H1 (cell line): Measurements from ENCODE around the gene NKAIN4. TPM values are rescaled to one million over a fixed set of nuclear protein-coding genes. Genes with fewer than 3 reads are reported as not detected.
A peak's percentile ranks its signal among the peaks of the same experiment; 100 is the strongest.

Source experiments
- CTCF ChIA-PET: fragments of 300-600 bp; sonication (Branson Sonifier 250); formaldehyde crosslinking; loops from one replicate; lab custom pipeline; 2021; ENCODE audit not compliant: partially characterized antibody; lab: Charles Lee
- POLR2A ChIA-PET: fragments of 300-600 bp; sonication (Branson Sonifier 250); formaldehyde crosslinking; loops from one replicate; lab custom pipeline; 2021; ENCODE audit warnings: inconsistent platforms; ENCODE audit not compliant: partially characterized antibody; lab: Charles Lee
- DNase-seq, 2 experiments: peaks; one replicate each; pipeline versions ENCODE4 v3.0.0 to v3.0.0-alpha.2; 2010 to 2022; ENCODE audit warnings: low spot score in 2 of 2, low read depth in 1 of 2, mixed read lengths in 1 of 2
- FAIRE-seq: peaks from 2 replicates; lab custom pipeline; 2011; peaks lifted over from hg19 to GRCh38; lab: Jason Lieb, UNC
- H2AFZ ChIP-seq: 2 replicates; pipeline ENCODE4 v1.8.1; 2012; ENCODE audit warnings: low read length, inconsistent platforms
- H2AK5ac ChIP-seq: 2 replicates; pipeline ENCODE4 v1.6.1; 2013; ENCODE audit warnings: low read depth, low read length
- H2BK120ac ChIP-seq: replicated peaks from 2 replicates; pipeline ENCODE3; 2013; ENCODE audit warnings: low read depth, low read length, inconsistent platforms
- H2BK12ac ChIP-seq: 2 replicates; pipeline ENCODE4 v1.6.1; 2013; ENCODE audit warnings: low read depth, low read length
- H2BK15ac ChIP-seq: 2 replicates; pipeline ENCODE4 v1.6.1; 2013; ENCODE audit warnings: low read length
- H2BK20ac ChIP-seq: 2 replicates; pipeline ENCODE4 v1.6.1; 2013; ENCODE audit warnings: low read length
- H2BK5ac ChIP-seq: 2 replicates; pipeline ENCODE4 v1.6.1; 2013; ENCODE audit warnings: low read depth, low read length
- H3K14ac ChIP-seq: 2 replicates; pipeline ENCODE4 v1.6.1; 2013; ENCODE audit warnings: inconsistent platforms; ENCODE audit not compliant: insufficient read length
- H3K18ac ChIP-seq: 2 replicates; pipeline ENCODE4 v1.6.1; 2013; ENCODE audit warnings: low read length; ENCODE audit errors: extremely low read depth
- H3K23ac ChIP-seq: 2 replicates; pipeline ENCODE4 v1.6.1; 2013; ENCODE audit warnings: inconsistent platforms; ENCODE audit not compliant: insufficient read length
- H3K23me2 ChIP-seq: 2 replicates; pipeline ENCODE4 v1.6.1; 2013; ENCODE audit warnings: low read depth, low read length
- H3K27ac ChIP-seq: 2 replicates; pipeline ENCODE4 v1.6.1; 2011; ENCODE audit warnings: low read depth, low read length, inconsistent platforms
- H3K27me3 ChIP-seq, 4 experiments: replicated peaks in 1 of 4; 1 replicate in 1 of 4; 2 replicates in 3 of 4; pipeline versions ENCODE4 v1.6.1 to v1.8.1; 2011 to 2013; ENCODE audit warnings: low read length in 3 of 4, mild to moderate bottlenecking in 3 of 4, inconsistent platforms in 2 of 4, mixed read lengths in 2 of 4, moderate library complexity in 1 of 4; ENCODE audit not compliant: control insufficient read depth in 3 of 4, insufficient read depth in 3 of 4; ENCODE audit errors: extremely low read depth in 1 of 4
- H3K36me3 ChIP-seq, 4 experiments: 2 replicates each; pipeline versions ENCODE4 v1.6.1 to v1.8.1; 2011 to 2013; ENCODE audit warnings: mild to moderate bottlenecking in 4 of 4, low read length in 3 of 4, moderate library complexity in 2 of 4, control low read depth in 1 of 4, inconsistent platforms in 1 of 4; ENCODE audit not compliant: insufficient read depth in 4 of 4, control insufficient read depth in 2 of 4
- H3K4ac ChIP-seq: replicated peaks from 2 replicates; pipeline ENCODE3; 2013; ENCODE audit warnings: low read length, low read depth, mixed read lengths, inconsistent platforms; ENCODE audit not compliant: insufficient read length
- H3K4me1 ChIP-seq, 4 experiments: replicated peaks in 1 of 4; 1 replicate in 1 of 4; 2 replicates in 3 of 4; pipeline versions ENCODE4 v1.6.1 to v1.8.1; 2011 to 2013; ENCODE audit warnings: low read length in 3 of 4, inconsistent platforms in 2 of 4, mixed read lengths in 1 of 4; ENCODE audit not compliant: insufficient read depth in 4 of 4, control insufficient read depth in 3 of 4
- H3K4me2 ChIP-seq, 2 experiments: 2 replicates each; pipeline versions ENCODE4 v1.6.1 to v1.8.1; 2011 to 2013; ENCODE audit warnings: low read depth in 2 of 2, low read length in 2 of 2, control low read depth in 1 of 2, inconsistent platforms in 1 of 2, mild to moderate bottlenecking in 1 of 2; ENCODE audit not compliant: insufficient read depth in 1 of 2
- H3K4me3 ChIP-seq, 4 experiments: fragments of 200-600, 300-600 bp in 1 of 4; sonication (generic), shearing (Covaris generic), sonication (Bioruptor Twin) in 1 of 4; 2 replicates each; pipeline versions ENCODE4 v1.5.1 to v1.8.1; 2011 to 2016; ENCODE audit warnings: low read length in 4 of 4, low read depth in 3 of 4, control low read depth in 2 of 4, inconsistent platforms in 2 of 4, mild to moderate bottlenecking in 2 of 4, mixed read lengths in 1 of 4, moderate library complexity in 1 of 4; ENCODE audit not compliant: insufficient read depth in 2 of 4; ENCODE audit errors: extremely low read depth in 1 of 4
- H3K56ac ChIP-seq: replicated peaks from 2 replicates; pipeline ENCODE3; 2013; ENCODE audit warnings: low read depth, mild to moderate bottlenecking, mixed read lengths, low read length, inconsistent platforms; ENCODE audit not compliant: insufficient read length
- H3K79me1 ChIP-seq: 2 replicates; pipeline ENCODE4 v1.6.1; 2013; ENCODE audit warnings: low read depth, low read length, control low read depth
- H3K79me2 ChIP-seq, 2 experiments: 2 replicates each; pipeline versions ENCODE4 v1.6.1 to v1.8.1; 2012 to 2013; ENCODE audit warnings: low read length in 2 of 2, mild to moderate bottlenecking in 2 of 2, inconsistent platforms in 1 of 2; ENCODE audit not compliant: insufficient read depth in 2 of 2, control insufficient read depth in 1 of 2
- H3K9ac ChIP-seq, 4 experiments: replicated peaks in 1 of 4; 1 replicate in 1 of 4; 2 replicates in 3 of 4; pipeline versions ENCODE4 v1.6.1 to v1.8.1; 2011 to 2013; ENCODE audit warnings: low read depth in 3 of 4, low read length in 3 of 4, control low read depth in 2 of 4, mild to moderate bottlenecking in 2 of 4, moderate library complexity in 2 of 4, inconsistent platforms in 1 of 4; ENCODE audit errors: extremely low read depth in 1 of 4
- H3K9me3 ChIP-seq, 2 experiments: 2 replicates each; pipeline versions ENCODE4 v1.6.1 to v1.8.1; 2012 to 2013; ENCODE audit warnings: mild to moderate bottlenecking in 2 of 2, moderate library complexity in 2 of 2, control low read depth in 1 of 2, inconsistent platforms in 1 of 2, low read depth in 1 of 2, low read length in 1 of 2, mixed read lengths in 1 of 2; ENCODE audit not compliant: insufficient read depth in 2 of 2
- H4K20me1 ChIP-seq, 2 experiments: replicated peaks in 1 of 2; 2 replicates each; pipeline versions ENCODE3 to v1.8.1; 2011 to 2013; ENCODE audit warnings: inconsistent platforms in 2 of 2, low read length in 2 of 2, mild to moderate bottlenecking in 1 of 2; ENCODE audit not compliant: insufficient read depth in 2 of 2, control insufficient read depth in 1 of 2
- H4K5ac ChIP-seq: 2 replicates; pipeline ENCODE4 v1.6.1; 2013; ENCODE audit warnings: low read length, low read depth, mixed read lengths, inconsistent platforms; ENCODE audit not compliant: insufficient read length
- H4K8ac ChIP-seq: 2 replicates; pipeline ENCODE4 v1.8.0; 2013; ENCODE audit warnings: mild to moderate bottlenecking, moderate library complexity, low read length, inconsistent platforms; ENCODE audit not compliant: insufficient read depth; ENCODE audit errors: extremely low read depth
- H4K91ac ChIP-seq: replicated peaks from 2 replicates; pipeline ENCODE3; 2013; ENCODE audit warnings: low read length, mixed read lengths, inconsistent platforms; ENCODE audit not compliant: insufficient read length
- BCL11A ChIP-seq, 2 experiments: IDR thresholded peaks; one replicate each; pipeline ENCODE4 v1.6.1; 2011; ENCODE audit warnings: low read depth in 2 of 2, low read length in 2 of 2, mild to moderate bottlenecking in 2 of 2
- CHD2 ChIP-seq: IDR thresholded peaks from 2 replicates; pipeline ENCODE4 v1.6.1; 2012; ENCODE audit warnings: low read length, improper control_type of control experiment
- JUN ChIP-seq: IDR thresholded peaks from 2 replicates; pipeline ENCODE4 v1.6.1; 2011; ENCODE audit warnings: low read depth, mild to moderate bottlenecking, improper control_type of control experiment, low read length
- JUND ChIP-seq: IDR thresholded peaks from 2 replicates; pipeline ENCODE4 v1.6.1; 2011; ENCODE audit warnings: mild to moderate bottlenecking, improper control_type of control experiment, low read length
- TBP ChIP-seq: IDR thresholded peaks from 2 replicates; pipeline ENCODE4 v1.6.1; 2011; ENCODE audit warnings: low read depth, low read length, improper control_type of control experiment
- ZNF274 ChIP-seq: IDR thresholded peaks from 2 replicates; pipeline ENCODE4 v1.7.0; 2012; ENCODE audit warnings: low read length, borderline replicate concordance; ENCODE audit errors: extremely low read depth
- WGBS, 2 experiments: shearing (Covaris generic) in 1 of 2; methylation state at CpG; one replicate each; pipeline versions ENCODE4 v1.1.6 to v1.1.7; 2013 to 2015; ENCODE audit warnings: low lambda C conversion rate in 2 of 2, mixed read lengths in 2 of 2, inconsistent platforms in 1 of 2, low coverage in 1 of 2, missing lambda C conversion rate in 1 of 2; ENCODE audit not compliant: insufficient replicate concordance in 2 of 2, insufficient coverage in 1 of 2, insufficient read length in 1 of 2; ENCODE audit errors: extremely low coverage in 1 of 2, missing lambda C conversion rate in 1 of 2; 5-methylcytosine and 5-hydroxymethylcytosine counted together
- polyA plus RNA-seq, 7 experiments: library from polyadenylated mRNA; depleted of rRNA in 3 of 7; stranded (reverse) in 5 of 7; unstranded in 2 of 7; fragments of >200 nt in 5 of 7; fragments of 200-250 nt in 2 of 7; gene quantifications; 1 replicate in 5 of 7; 2 replicates in 1 of 7; 4 replicates in 1 of 7; pipeline versions ENCODE4 v1.2.1 to v1.2.3, GENCODE V29; 2011 to 2013; ENCODE audit warnings: missing spikeins in 2 of 7, mixed read lengths in 2 of 7
- total RNA-seq: library from RNA; stranded (reverse); fragmentation: NEBNext Ultra II Directional; extraction: Animal tissue kit (Norgen Biotek cat#: 25700); gene quantifications from 2 replicates; pipeline ENCODE4 v1.2.1, GENCODE V29; 2021
- TF ChIP-seq, protein P1 (sequence below), 3 experiments: IDR thresholded peaks; 1 replicate in 2 of 3; 2 replicates in 1 of 3; pipeline versions ENCODE4 v1.5.1 to v1.6.1; 2011; ENCODE audit warnings: low read length in 3 of 3, mild to moderate bottlenecking in 3 of 3, inconsistent platforms in 2 of 3, low read depth in 1 of 3, moderate library complexity in 1 of 3; ENCODE audit not compliant: insufficient read depth in 1 of 3; ENCODE audit errors: control extremely low read depth in 1 of 3

Gene NKAIN4
- total and polyA plus RNA-seq, 2 of the 8 experiments (the other 6 are each of a cell fraction or from before 2014, with no cell fraction given) = 6.9 to 17.0 TPM

DNA sequence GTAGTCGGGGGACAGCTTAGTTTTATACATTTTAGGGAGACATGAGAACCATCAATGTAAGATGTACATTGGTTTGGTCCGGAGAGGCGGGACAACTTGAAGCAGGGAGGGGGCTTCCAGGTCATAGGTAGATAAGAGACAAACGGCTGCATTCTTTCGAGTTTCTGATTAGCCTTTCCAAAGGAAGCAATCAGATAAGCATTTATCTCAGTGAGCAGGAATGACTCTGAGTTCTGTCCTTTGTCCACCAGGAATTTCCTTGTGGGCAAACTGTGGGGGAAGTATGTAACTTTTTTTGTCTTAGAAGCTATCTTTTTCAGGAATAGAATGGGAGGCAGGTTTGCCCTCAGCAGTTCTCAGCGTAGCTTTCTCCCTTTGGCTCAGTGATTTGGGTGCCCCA is 39.7 kb downstream of the NKAIN4 start:
- no peak for DNase-seq
- TF ChIP-seq, protein P1, sequence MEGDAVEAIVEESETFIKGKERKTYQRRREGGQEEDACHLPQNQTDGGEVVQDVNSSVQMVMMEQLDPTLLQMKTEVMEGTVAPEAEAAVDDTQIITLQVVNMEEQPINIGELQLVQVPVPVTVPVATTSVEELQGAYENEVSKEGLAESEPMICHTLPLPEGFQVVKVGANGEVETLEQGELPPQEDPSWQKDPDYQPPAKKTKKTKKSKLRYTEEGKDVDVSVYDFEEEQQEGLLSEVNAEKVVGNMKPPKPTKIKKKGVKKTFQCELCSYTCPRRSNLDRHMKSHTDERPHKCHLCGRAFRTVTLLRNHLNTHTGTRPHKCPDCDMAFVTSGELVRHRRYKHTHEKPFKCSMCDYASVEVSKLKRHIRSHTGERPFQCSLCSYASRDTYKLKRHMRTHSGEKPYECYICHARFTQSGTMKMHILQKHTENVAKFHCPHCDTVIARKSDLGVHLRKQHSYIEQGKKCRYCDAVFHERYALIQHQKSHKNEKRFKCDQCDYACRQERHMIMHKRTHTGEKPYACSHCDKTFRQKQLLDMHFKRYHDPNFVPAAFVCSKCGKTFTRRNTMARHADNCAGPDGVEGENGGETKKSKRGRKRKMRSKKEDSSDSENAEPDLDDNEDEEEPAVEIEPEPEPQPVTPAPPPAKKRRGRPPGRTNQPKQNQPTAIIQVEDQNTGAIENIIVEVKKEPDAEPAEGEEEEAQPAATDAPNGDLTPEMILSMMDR (IDR thresholded peaks at IDR 0.05; ENCODE audit: control extremely low read depth in 1 of 3, insufficient read depth in 1 of 3, low read depth in 1 of 3, low read length in 3 of 3) = no peak
- no peak for TF ChIP-seq TBP
- TF ChIP-seq JUN = no peak
- no peak for TF ChIP-seq BCL11A (IDR thresholded peaks at IDR 0.05; ENCODE audit: low read depth in 2 of 2, low read length in 2 of 2)
- TF ChIP-seq JUND = no peak
- TF ChIP-seq ZNF274 = no peak
- TF ChIP-seq CHD2 = no peak
- no peak overlapping the region for H3K23ac ChIP-seq
- WGBS, 2 experiments = 59% methylated on average over 6 of the region's 6 CpGs; no CpG with 5 or more reads in 1 of the 2 experiments
- no peak overlapping the region for H2BK15ac ChIP-seq
- no peak overlapping the region for H3K4ac ChIP-seq
- H3K9me3 ChIP-seq = no peaks in the 10 kb centered on the region
- H3K4me3 ChIP-seq = peak overlapping the region in 3 of 4 experiments; percentile 69 to 92 (median 87); a peak in 3 of 8 replicates
- H2BK5ac ChIP-seq = no peak overlapping the region
- H3K79me2 ChIP-seq = peaks cover 29 to 60% of the 10 kb centered on the region in 2 experiments
- H3K27ac ChIP-seq = no peak overlapping the region
- peaks cover 14 to 31% (median 28%) of the 10 kb centered on the region in 4 experiments; a peak in 7 of 8 replicates for H3K36me3 ChIP-seq
- H3K4me2 ChIP-seq = peak overlapping the region; percentile 59 to 89
- no peaks in the 10 kb centered on the region for H3K27me3 ChIP-seq
- POLR2A ChIA-PET = interaction anchor here (1.1 to 2.5 kb wide), 11 partner anchors 8 to 255 kb away, joined by 3 to 14 read pairs (median 6); no protein-coding TSS in a partner anchor
- no peak overlapping the region for H4K5ac ChIP-seq
- no peak overlapping the region for H4K8ac ChIP-seq
- H2AK5ac ChIP-seq = no peak overlapping the region
- no peak overlapping the region for H3K14ac ChIP-seq
- H3K18ac ChIP-seq = no peak overlapping the region
- no peak overlapping the region for H2BK120ac ChIP-seq
- peaks cover 0 to 11% (median 2%) of the 10 kb centered on the region in 4 experiments; a peak in 4 of 7 replicates for H3K4me1 ChIP-seq
- peaks cover 22 to 23% of the 10 kb centered on the region in 2 experiments for H4K20me1 ChIP-seq
- CTCF ChIA-PET = interaction anchor here (0.9 to 3.8 kb wide), 19 partner anchors 8 to 191 kb away, joined by 3 to 46 read pairs (median 5); partner anchors contain the start of gene ARFGAP1
- H2BK20ac ChIP-seq = no peak overlapping the region
- H3K56ac ChIP-seq = no peak overlapping the region
- H3K9ac ChIP-seq = no peak overlapping the region
- H3K79me1 ChIP-seq = peaks cover 9% of the 10 kb centered on the region
- no peak overlapping the region for H4K91ac ChIP-seq
- no peak overlapping the region for H2AFZ ChIP-seq
- H3K23me2 ChIP-seq = peaks cover 5% of the 10 kb centered on the region; the same call in 1 of the 2 replicates
- H2BK12ac ChIP-seq = no peak overlapping the region
- FAIRE-seq = no peak
